Mesenchymal stem cell (in vitro differentiated cells and primary cell): ENCODE results near the gene RAB2B.

Source experiments
- DNase-seq: peaks from one replicate; pipeline ENCODE4 v3.0.0-alpha.2; 2013
- H2AFZ ChIP-seq: one replicate; pipeline ENCODE4 v1.6.1; 2013; ENCODE audit warnings: low read depth, mild to moderate bottlenecking, control low read depth, inconsistent platforms, low read length, moderate library complexity
- H2AK5ac ChIP-seq: 2 replicates; pipeline ENCODE4 v1.6.1; 2013; ENCODE audit warnings: low read length, moderate library complexity, mild to moderate bottlenecking, inconsistent platforms; ENCODE audit not compliant: severe bottlenecking
- H2BK120ac ChIP-seq: one replicate; pipeline ENCODE4 v1.6.1; 2013; ENCODE audit warnings: low read depth, mild to moderate bottlenecking, inconsistent platforms, low read length, moderate library complexity
- H2BK12ac ChIP-seq, 2 experiments: one replicate each; pipeline ENCODE4 v1.6.1; 2013; ENCODE audit warnings: inconsistent platforms in 2 of 2, low read length in 2 of 2, mild to moderate bottlenecking in 2 of 2, moderate library complexity in 2 of 2, control low read depth in 1 of 2
- H2BK15ac ChIP-seq: one replicate; pipeline ENCODE4 v1.6.1; 2013; ENCODE audit warnings: mild to moderate bottlenecking, low read depth, inconsistent platforms; ENCODE audit not compliant: poor library complexity, severe bottlenecking
- H2BK5ac ChIP-seq: 2 replicates; pipeline ENCODE4 v1.6.1; 2013; ENCODE audit warnings: low read depth, mild to moderate bottlenecking, low read length, control low read depth, inconsistent platforms; ENCODE audit not compliant: poor library complexity, severe bottlenecking
- H3K14ac ChIP-seq, 2 experiments: one replicate each; pipeline ENCODE4 v1.6.1; 2013; ENCODE audit warnings: inconsistent platforms in 2 of 2, low read length in 2 of 2, control low read depth in 1 of 2, mild to moderate bottlenecking in 1 of 2, moderate library complexity in 1 of 2
- H3K18ac ChIP-seq, 2 experiments: one replicate each; pipeline ENCODE4 v1.6.1; 2013; ENCODE audit warnings: inconsistent platforms in 2 of 2, low read length in 2 of 2, control low read depth in 1 of 2, low read depth in 1 of 2, mild to moderate bottlenecking in 1 of 2
- H3K23ac ChIP-seq, 2 experiments: one replicate each; pipeline ENCODE4 v1.6.1; 2013; ENCODE audit warnings: inconsistent platforms in 2 of 2, low read length in 2 of 2, mild to moderate bottlenecking in 2 of 2, moderate library complexity in 2 of 2, control low read depth in 1 of 2
- H3K27ac ChIP-seq: 2 replicates; pipeline ENCODE4 v1.5.1; 2013; ENCODE audit warnings: mild to moderate bottlenecking, moderate library complexity, low read length, control low read depth, inconsistent platforms; ENCODE audit not compliant: poor library complexity, severe bottlenecking
- H3K27me3 ChIP-seq, 2 experiments: 2 replicates each; pipeline versions ENCODE4 v1.6.1 to v1.7.0; 2013; ENCODE audit warnings: low read length in 2 of 2, mild to moderate bottlenecking in 2 of 2, moderate library complexity in 2 of 2, control low read depth in 1 of 2, inconsistent platforms in 1 of 2; ENCODE audit not compliant: control insufficient read depth in 1 of 2, insufficient read depth in 1 of 2
- H3K36me3 ChIP-seq, 2 experiments: 2 replicates each; pipeline versions ENCODE4 v1.6.1 to v1.7.0; 2013; ENCODE audit warnings: low read length in 2 of 2, control low read depth in 1 of 2, inconsistent platforms in 1 of 2, low read depth in 1 of 2, mild to moderate bottlenecking in 1 of 2; ENCODE audit not compliant: insufficient read depth in 2 of 2, control insufficient read depth in 1 of 2
- H3K4ac ChIP-seq, 2 experiments: one replicate each; pipeline ENCODE4 v1.6.1; 2013; ENCODE audit warnings: inconsistent platforms in 2 of 2, low read length in 2 of 2, mild to moderate bottlenecking in 2 of 2, moderate library complexity in 2 of 2, control low read depth in 1 of 2, low read depth in 1 of 2
- H3K4me1 ChIP-seq: 2 replicates; pipeline ENCODE4 v1.6.1; 2013; ENCODE audit warnings: low read depth, low read length, control low read depth; ENCODE audit not compliant: control insufficient read depth, insufficient read depth
- H3K4me2 ChIP-seq: 2 replicates; pipeline ENCODE4 v1.6.1; 2013; ENCODE audit warnings: low read length, mild to moderate bottlenecking, inconsistent platforms; ENCODE audit not compliant: poor library complexity, severe bottlenecking
- H3K4me3 ChIP-seq, 2 experiments: 2 replicates each; pipeline versions ENCODE4 v1.5.1 to v1.7.0; 2013; ENCODE audit warnings: low read length in 2 of 2, mild to moderate bottlenecking in 2 of 2, control low read depth in 1 of 2, low read depth in 1 of 2; ENCODE audit not compliant: insufficient read depth in 1 of 2
- H3K79me1 ChIP-seq: replicated peaks from 2 replicates; pipeline ENCODE4 v1.6.1; 2013; ENCODE audit warnings: mild to moderate bottlenecking, control low read depth, low read length, inconsistent platforms; ENCODE audit not compliant: poor library complexity, severe bottlenecking
- H3K9ac ChIP-seq: 2 replicates; pipeline ENCODE4 v1.7.0; 2013; ENCODE audit warnings: mild to moderate bottlenecking, low read length, moderate library complexity
- H3K9me3 ChIP-seq: 2 replicates; pipeline ENCODE4 v1.7.0; 2013; ENCODE audit warnings: mild to moderate bottlenecking, low read length; ENCODE audit not compliant: control insufficient read depth
- H4K8ac ChIP-seq: one replicate; pipeline ENCODE4 v1.6.1; 2013; ENCODE audit warnings: inconsistent platforms, mild to moderate bottlenecking, low read length, moderate library complexity
- H4K91ac ChIP-seq: one replicate; pipeline ENCODE4 v1.6.1; 2013; ENCODE audit warnings: mild to moderate bottlenecking, low read length, inconsistent platforms
- WGBS: methylation state at CpG from one replicate; pipeline ENCODE4 v1.1.7; 2013; ENCODE audit warnings: mixed read lengths; 5-methylcytosine and 5-hydroxymethylcytosine counted together

The RAB2B gene

DNA sequence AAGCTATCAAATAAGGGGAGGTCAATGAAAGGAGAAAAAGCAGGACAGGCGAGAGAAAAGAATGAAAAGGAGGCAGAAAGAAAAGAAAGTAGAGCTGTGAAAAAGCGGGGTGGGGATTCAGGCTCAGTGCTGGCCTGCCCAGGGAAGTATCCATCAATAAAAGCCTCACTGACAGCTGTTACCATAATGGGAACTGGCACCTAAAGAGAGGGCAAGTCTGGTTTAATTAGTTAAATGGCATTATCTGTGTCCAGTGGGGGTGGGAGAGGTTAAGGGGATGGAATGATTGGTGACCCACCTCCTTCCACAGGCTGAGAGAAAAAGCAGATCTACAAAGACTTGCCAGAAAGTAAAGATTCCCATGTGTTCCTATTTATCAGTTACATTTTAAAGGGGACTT, 42.0 kb upstream of the RAB2B start:
- no peaks in the 10 kb centered on the region for H3K27me3 ChIP-seq
- no peak overlapping the region for H3K9ac ChIP-seq
- no peak overlapping the region for H3K4me2 ChIP-seq
- H3K4ac ChIP-seq: no peak overlapping the region
- whole genome bisulfite sequencing: 92% methylated on average over 2 of the region's 2 CpGs
- H3K36me3 ChIP-seq: peaks cover 0 to 15% of the 10 kb centered on the region in 2 experiments
- no peak overlapping the region for H2AFZ ChIP-seq
- no peak overlapping the region for H3K27ac ChIP-seq
- peaks cover 20% of the 10 kb centered on the region for H3K79me1 ChIP-seq
- no peak for DNase-seq
- H3K14ac ChIP-seq: no peak overlapping the region
- H2BK12ac ChIP-seq: no peak overlapping the region
- H2BK15ac ChIP-seq: no peak overlapping the region
- no peaks in the 10 kb centered on the region for H3K9me3 ChIP-seq
- no peak overlapping the region for H3K23ac ChIP-seq
- H3K4me1 ChIP-seq: peaks cover 6% of the 10 kb centered on the region
- H4K8ac ChIP-seq: no peak overlapping the region
- H2BK120ac ChIP-seq: no peak overlapping the region
- H4K91ac ChIP-seq: no peak overlapping the region
- H2BK5ac ChIP-seq: no peak overlapping the region
- no peak overlapping the region for H2AK5ac ChIP-seq
- no peak overlapping the region for H3K4me3 ChIP-seq
- no peak overlapping the region for H3K18ac ChIP-seq

DNA sequence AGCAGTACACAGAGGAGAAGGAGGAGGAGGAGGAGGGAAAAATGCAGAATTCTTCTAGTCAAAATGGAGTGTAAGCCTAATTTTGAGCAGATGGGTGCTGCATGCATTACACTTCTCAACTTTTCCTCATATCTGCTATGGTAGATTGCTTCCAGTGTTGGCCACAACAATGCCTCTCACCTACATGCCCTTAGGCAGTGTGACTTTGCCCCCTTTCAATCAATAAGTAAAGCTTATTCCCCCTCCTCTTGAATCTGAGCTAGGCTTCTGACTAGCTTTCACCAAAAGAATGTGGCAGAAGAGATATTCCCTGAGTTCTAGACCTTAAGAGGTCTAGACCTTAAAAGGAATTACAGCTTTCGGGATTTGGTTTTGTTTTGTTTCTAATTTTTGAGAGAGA, 37.6 kb upstream of the RAB2B start:
- H3K4me2 ChIP-seq: no peak overlapping the region
- H3K9me3 ChIP-seq: no peaks in the 10 kb centered on the region

DNA sequence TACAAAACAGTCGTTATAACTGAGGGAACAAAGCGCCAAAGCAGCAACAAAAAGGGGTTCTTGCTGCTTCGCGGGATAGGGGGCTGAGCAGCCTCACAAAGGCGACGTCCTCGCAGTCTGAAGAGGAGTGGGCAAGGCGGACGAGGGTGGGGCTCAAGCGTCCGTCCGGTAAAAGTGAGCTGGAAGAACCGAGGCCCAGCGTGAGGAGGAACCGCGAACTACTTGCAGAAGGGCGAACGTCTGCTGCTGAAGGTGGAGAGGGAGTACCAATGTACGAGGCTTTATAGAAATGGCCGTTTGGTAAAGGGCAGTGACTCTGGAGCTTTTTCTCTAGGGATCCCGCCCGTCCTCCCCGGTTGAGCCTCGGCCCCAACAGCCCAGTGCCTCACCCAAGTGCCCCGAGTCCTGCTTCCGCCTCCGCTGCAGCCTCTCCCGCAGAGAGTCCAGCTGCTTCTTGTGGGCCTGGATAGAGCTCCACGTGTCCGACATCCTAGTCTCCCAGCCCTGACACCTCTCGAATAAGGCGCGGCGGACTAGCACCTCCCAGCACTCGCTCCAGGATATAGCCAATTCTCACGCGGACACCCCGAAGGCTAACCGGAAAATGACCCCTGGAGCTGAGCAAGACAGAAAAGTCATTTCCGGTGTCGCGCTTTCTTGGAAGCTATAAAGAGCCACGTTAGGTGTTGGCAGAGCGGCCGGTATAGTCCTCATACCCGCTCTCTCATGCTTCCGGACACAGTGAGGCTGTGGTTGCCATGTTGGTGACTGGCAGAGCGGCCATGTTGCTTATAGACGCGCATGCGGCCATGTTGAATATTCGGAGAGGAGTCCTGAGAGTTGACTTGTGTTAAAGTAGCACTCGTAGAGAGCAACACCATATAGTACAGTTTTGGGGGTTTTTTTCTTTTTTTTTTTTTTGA, 34.2 kb upstream of the RAB2B start, which contains the start of gene METTL3:
TSS of gene METTL3 (minus strand) at position 606 of the 923 bp plus-strand sequence. CDS start at position 489, 117 bp downstream.
- H3K14ac ChIP-seq: peak within 1 kb of the TSS in 1 of 2 experiments; percentile 10
- H2BK15ac ChIP-seq: no peak within 1 kb of the TSS
- H3K4me1 ChIP-seq: no peaks in the 10 kb centered on the region
- H3K9ac ChIP-seq: peak within 1 kb of the TSS; percentile 95
- peak within 1 kb of the TSS in 1 of 2 experiments; percentile 62 for H3K4ac ChIP-seq
- no peak within 1 kb of the TSS for H2AK5ac ChIP-seq
- H4K8ac ChIP-seq: peak within 1 kb of the TSS; percentile 87
- no peaks in the 10 kb centered on the region for H3K9me3 ChIP-seq
- peak within 1 kb of the TSS; percentile 75 for H3K27ac ChIP-seq
- peak; percentile 100 for DNase-seq
- no peak within 1 kb of the TSS for H2BK5ac ChIP-seq
- H2AFZ ChIP-seq: peak within 1 kb of the TSS; percentile 56
- H4K91ac ChIP-seq: peak within 1 kb of the TSS; percentile 1
- WGBS: under 1% methylated on average over 53 of the region's 53 CpGs
- peak within 1 kb of the TSS; percentile 69 for H3K4me2 ChIP-seq
- peaks cover 4% of the 10 kb centered on the region for H3K79me1 ChIP-seq
- H3K18ac ChIP-seq: peak within 1 kb of the TSS; percentile 4 to 85
- H3K4me3 ChIP-seq: peak within 1 kb of the TSS; percentile 80 to 99
- H3K36me3 ChIP-seq: peaks cover 7 to 15% of the 10 kb centered on the region in 2 experiments
- no peaks in the 10 kb centered on the region for H3K27me3 ChIP-seq
- H2BK120ac ChIP-seq: no peak within 1 kb of the TSS
- no peak within 1 kb of the TSS for H2BK12ac ChIP-seq
- peak within 1 kb of the TSS in 1 of 2 experiments; percentile 81 for H3K23ac ChIP-seq

More for the DNA sequence above, 37.6 kb upstream of the RAB2B start:
- Histone ChIP-seq H3K27me3 (no peaks in the 10 kb centered on the region), H4K91ac (no peak overlapping the region), H4K8ac (no peak overlapping the region), H3K36me3 (no peaks in the 10 kb centered on the region), H3K14ac (no peak overlapping the region), H2AFZ (no peak overlapping the region), H3K9ac (no peak overlapping the region), H3K4me3 (no peak overlapping the region), H2BK15ac (no peak overlapping the region), H3K79me1 (no peaks in the 10 kb centered on the region), H2BK120ac (no peak overlapping the region), H2BK12ac (no peak overlapping the region), H3K4me1 (no peaks in the 10 kb centered on the region), H3K23ac (no peak overlapping the region), H3K18ac (no peak overlapping the region), H2BK5ac (no peak overlapping the region), H2AK5ac (no peak overlapping the region), H3K4ac (no peak overlapping the region), H3K27ac (no peak overlapping the region)
- 83% methylated on average over 1 of the region's 1 CpG for WGBS
- no peak for DNase-seq

DNA sequence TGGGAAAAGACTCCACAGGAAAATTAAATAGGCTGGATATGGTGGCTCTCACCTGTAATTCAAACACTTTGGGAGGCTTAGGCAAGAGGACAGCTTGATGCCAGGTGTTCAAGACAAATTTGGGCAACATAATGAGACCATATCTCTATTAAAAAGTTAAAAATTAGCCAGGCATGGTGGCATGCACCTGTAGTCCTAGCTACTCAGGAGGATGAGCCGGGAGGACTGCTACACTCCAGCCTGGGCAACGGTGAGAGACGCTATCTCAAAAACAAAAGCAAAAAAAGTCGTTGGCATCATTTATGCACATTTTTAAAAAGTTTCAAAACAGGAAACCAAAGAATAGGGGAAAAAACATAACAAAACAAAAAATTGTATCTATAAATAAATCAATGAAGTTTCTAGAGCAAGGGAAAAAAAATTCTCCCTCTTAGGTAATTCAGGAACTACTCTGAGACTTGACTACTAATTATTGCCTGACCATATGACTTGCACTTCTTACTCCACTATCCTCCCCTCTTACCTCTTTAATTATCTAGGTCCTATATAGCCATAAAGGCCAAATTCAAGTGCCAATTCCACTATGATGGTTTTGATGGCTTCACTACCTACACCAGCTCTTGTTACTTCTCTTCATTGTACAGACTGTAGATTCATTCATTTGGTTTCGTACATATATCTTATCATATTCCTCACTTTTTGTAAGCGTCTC, 32.8 kb upstream of the RAB2B start:
- WGBS: over 99% methylated on average over 5 of the region's 6 CpGs
- no peak overlapping the region for H3K4me2 ChIP-seq
- no peak overlapping the region for H3K27ac ChIP-seq
- H3K4me1 ChIP-seq: no peaks in the 10 kb centered on the region
- H3K27me3 ChIP-seq: no peaks in the 10 kb centered on the region
- no peak overlapping the region for H2BK12ac ChIP-seq
- peaks cover 7 to 18% of the 10 kb centered on the region in 2 experiments for H3K36me3 ChIP-seq
- H2BK15ac ChIP-seq: no peak overlapping the region
- no peak overlapping the region for H3K14ac ChIP-seq
- no peak overlapping the region for H3K23ac ChIP-seq
- no peak overlapping the region for H2BK5ac ChIP-seq
- no peaks in the 10 kb centered on the region for H3K9me3 ChIP-seq
- no peak overlapping the region for H3K18ac ChIP-seq
- H3K9ac ChIP-seq: peak overlapping the region; percentile 95
- no peak overlapping the region for H4K91ac ChIP-seq
- no peak overlapping the region for H2AFZ ChIP-seq
- DNase-seq: no peak
- H4K8ac ChIP-seq: no peak overlapping the region
- H3K79me1 ChIP-seq: peaks cover 4% of the 10 kb centered on the region
- H2BK120ac ChIP-seq: no peak overlapping the region
- no peak overlapping the region for H3K4ac ChIP-seq
- peak overlapping the region in 1 of 2 experiments; percentile 99 for H3K4me3 ChIP-seq
- no peak overlapping the region for H2AK5ac ChIP-seq
